ENCODE data around the gene FLNB. TPM values are rescaled to one million over a fixed set of nuclear protein-coding genes. Genes with fewer than 3 reads are reported as not detected.

Gene FLNB
- total and polyA plus RNA-seq, 2 of the 13 experiments (the other 11 are each of a cell fraction or from before 2014, with no cell fraction given): 106 to 130 TPM

GRCh38 chr3:57961177-57961827, 46.9 kb upstream of the FLNB start (continued):
- TF ChIP-seq PRDM10 (CRISPR knock-in tag; IDR thresholded peaks at IDR 0.05; ENCODE audit: low read depth) (0 out of 2 replicates have a peak, but pooled peaks have one; percentile 17), ZNF20 (CRISPR knock-in tag; IDR thresholded peaks at IDR 0.05) (no peak), NFYB (CRISPR knock-in tag; IDR thresholded peaks at IDR 0.05) (peak; percentile 60), FOXM1 (CRISPR knock-in tag; IDR thresholded peaks at IDR 0.05) (no peak), MED13 (CRISPR knock-in tag; IDR thresholded peaks at IDR 0.05) (peak; percentile 68; the same call in 1 of the 2 replicates), ZFP1 (CRISPR knock-in tag; IDR thresholded peaks at IDR 0.05) (peak; percentile 66; the same call in 1 of the 2 replicates), FOXA3 (CRISPR knock-in tag; IDR thresholded peaks at IDR 0.05) (peak; percentile 69), ZMYM3 (CRISPR knock-in tag; IDR thresholded peaks at IDR 0.05) (peak; percentile 94), RARA (CRISPR knock-in tag; IDR thresholded peaks at IDR 0.05) (peak; percentile 98), MTA1 (CRISPR knock-in tag; IDR thresholded peaks at IDR 0.05; ENCODE audit: borderline replicate concordance) (peak; percentile 91), ZNF563 (CRISPR knock-in tag; IDR thresholded peaks at IDR 0.05) (0 out of 2 replicates have a peak, but pooled peaks have one; percentile 32), ZFYVE20 (CRISPR knock-in tag; IDR thresholded peaks at IDR 0.05; ENCODE audit: borderline replicate concordance, low read depth) (no peak)
- TF ChIP-seq, protein P1, sequence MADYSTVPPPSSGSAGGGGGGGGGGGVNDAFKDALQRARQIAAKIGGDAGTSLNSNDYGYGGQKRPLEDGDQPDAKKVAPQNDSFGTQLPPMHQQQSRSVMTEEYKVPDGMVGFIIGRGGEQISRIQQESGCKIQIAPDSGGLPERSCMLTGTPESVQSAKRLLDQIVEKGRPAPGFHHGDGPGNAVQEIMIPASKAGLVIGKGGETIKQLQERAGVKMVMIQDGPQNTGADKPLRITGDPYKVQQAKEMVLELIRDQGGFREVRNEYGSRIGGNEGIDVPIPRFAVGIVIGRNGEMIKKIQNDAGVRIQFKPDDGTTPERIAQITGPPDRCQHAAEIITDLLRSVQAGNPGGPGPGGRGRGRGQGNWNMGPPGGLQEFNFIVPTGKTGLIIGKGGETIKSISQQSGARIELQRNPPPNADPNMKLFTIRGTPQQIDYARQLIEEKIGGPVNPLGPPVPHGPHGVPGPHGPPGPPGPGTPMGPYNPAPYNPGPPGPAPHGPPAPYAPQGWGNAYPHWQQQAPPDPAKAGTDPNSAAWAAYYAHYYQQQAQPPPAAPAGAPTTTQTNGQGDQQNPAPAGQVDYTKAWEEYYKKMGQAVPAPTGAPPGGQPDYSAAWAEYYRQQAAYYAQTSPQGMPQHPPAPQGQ (CRISPR knock-in tag; IDR thresholded peaks at IDR 0.05; ENCODE audit: borderline replicate concordance): no peak
- TF ChIP-seq, protein P2, sequence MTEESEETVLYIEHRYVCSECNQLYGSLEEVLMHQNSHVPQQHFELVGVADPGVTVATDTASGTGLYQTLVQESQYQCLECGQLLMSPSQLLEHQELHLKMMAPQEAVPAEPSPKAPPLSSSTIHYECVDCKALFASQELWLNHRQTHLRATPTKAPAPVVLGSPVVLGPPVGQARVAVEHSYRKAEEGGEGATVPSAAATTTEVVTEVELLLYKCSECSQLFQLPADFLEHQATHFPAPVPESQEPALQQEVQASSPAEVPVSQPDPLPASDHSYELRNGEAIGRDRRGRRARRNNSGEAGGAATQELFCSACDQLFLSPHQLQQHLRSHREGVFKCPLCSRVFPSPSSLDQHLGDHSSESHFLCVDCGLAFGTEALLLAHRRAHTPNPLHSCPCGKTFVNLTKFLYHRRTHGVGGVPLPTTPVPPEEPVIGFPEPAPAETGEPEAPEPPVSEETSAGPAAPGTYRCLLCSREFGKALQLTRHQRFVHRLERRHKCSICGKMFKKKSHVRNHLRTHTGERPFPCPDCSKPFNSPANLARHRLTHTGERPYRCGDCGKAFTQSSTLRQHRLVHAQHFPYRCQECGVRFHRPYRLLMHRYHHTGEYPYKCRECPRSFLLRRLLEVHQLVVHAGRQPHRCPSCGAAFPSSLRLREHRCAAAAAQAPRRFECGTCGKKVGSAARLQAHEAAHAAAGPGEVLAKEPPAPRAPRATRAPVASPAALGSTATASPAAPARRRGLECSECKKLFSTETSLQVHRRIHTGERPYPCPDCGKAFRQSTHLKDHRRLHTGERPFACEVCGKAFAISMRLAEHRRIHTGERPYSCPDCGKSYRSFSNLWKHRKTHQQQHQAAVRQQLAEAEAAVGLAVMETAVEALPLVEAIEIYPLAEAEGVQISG (CRISPR knock-in tag; IDR thresholded peaks at IDR 0.05): no peak; the same call in none of the 2 replicates
- TF ChIP-seq, protein P3, sequence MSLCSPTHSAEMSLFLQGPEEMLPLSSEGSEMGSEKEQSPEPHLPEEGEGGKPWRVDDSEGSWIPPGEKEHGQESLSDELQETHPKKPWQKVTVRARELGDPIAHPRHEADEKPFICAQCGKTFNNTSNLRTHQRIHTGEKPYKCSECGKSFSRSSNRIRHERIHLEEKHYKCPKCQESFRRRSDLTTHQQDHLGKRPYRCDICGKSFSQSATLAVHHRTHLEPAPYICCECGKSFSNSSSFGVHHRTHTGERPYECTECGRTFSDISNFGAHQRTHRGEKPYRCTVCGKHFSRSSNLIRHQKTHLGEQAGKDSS (CRISPR knock-in tag; IDR thresholded peaks at IDR 0.05; ENCODE audit: borderline replicate concordance, low read depth): no peak; the same call in 1 of the 2 replicates
